Measurements from ENCODE around the gene NDUFB8.

Gene NDUFB8

DNA sequence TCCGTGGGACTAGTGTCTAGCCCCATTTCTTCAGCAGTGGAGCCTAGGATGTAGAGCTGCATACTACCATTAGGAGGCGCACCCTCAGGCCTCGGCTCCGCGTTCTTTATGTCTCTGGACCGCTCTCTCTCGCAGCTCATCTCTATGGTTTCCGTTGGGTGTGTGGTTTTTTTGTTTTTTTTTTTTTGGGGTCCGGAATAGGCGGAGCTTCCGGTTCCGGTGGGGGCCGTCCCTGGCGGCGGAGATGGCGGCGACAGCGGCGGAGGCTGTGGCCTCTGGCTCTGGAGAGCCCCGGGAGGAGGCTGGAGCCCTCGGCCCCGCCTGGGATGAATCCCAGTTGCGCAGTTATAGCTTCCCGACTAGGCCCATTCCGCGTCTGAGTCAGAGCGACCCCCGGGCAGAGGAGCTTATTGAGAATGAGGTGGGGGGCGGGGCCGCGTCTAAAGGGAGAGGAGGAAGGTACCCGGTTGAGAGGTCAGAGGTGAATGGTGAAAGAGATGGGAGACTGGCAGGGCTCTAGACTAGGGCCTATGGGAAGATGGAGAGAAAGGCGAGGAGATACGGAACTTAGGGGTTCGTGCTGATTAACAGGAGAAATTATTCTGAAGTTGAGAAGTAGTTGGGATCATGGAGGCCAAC, 6.2 kb upstream of the NDUFB8 start, which contains the start of gene HIF1AN:
TSS of gene HIF1AN (plus strand) at position 229 of the 639 bp plus-strand sequence. CDS start at position 245, 16 bp downstream.
- peak; percentile 89 for DNase-seq

GRCh38 chr10:100535338-100535714, 5.7 kb upstream of the NDUFB8 start:
- DNase-seq, result no peak

DNA sequence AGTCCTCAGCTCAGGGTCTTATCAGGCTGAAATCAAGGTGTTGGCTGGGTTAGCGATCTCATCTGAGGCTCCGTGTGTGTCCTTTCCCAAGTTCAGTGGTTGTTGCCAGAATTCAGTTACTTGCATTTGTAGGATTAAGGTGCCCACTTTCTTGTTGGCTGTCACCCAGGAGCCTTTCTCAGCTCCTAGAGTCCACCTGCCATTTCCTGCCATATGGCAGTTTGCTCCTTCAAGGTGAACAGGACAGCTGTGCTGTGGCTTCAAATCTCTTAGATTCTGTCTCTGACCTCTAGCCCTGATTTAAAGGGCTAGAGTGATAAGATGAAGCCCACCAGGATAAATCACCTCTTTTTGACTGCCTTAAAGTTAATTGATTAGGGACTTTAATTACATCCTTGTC, 5.1 kb upstream of the NDUFB8 start:
- DNase-seq, result no peak

GRCh38 chr10:100531761-100532160, 2.1 kb upstream of the NDUFB8 start:
- DNase-seq, result no peak

- DNase-seq, result no peak
Measured at GRCh38 chr10:100528921-100529474, 673 bp downstream of the NDUFB8 start.

DNA sequence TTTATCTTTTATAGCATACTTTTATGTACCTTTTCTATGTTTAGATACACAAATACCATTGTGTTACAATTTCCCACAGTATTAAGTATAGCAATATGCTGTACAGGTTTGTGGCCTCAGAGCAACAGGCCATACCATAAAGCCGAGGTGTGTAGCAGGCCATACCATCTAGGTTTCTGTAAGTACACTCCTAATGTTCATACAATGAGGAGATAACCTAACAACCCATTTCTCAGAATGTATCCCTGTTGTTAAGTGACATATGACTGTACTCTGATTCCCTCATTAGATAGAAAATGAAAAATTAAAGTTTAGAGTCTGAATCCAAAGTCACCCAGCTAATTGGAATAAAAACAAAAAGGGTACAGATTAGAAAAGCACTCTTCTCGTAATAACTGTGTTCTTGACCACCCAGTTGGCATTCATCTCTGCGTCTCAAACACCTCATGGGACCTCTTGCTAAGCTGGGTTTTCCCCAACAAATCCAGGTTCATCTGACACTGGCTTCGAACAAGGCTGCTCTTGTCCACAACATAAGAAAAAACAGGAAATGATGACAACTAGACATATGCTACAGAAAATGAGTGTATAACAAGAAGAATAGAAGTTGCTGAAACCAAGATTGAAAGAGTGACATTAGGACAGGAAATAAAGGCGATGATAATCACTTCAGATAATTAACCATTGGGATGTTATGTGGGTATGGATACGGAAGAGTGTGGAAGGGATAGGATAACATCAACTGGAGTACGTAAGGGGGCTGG, 1.4 kb downstream of the NDUFB8 start:
- DNase-seq, result no peak

DNA sequence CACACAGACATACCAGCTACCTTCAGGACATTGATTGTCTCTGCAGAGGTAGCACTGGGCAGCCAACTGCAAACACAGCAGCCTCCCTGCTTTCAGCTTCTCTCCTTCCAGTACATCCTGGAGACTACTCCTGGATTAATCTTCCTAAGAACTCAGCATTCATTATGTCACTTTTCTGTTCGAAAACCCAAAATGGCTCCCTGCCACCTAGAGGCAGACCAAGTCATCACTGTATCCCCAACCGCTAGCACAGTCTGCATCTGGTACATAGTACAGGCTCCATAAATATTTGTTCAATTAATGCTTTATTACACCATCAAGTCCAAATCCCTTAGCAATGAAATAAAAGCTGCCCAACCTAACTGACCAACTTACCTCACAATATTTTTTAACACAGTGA, 5.0 kb downstream of the NDUFB8 start:
- DNase-seq, result no peak

- no peak for DNase-seq
Measured at GRCh38 chr10:100524206-100524605, 5.5 kb downstream of the NDUFB8 start.

- no peak for DNase-seq
Measured at GRCh38 chr10:100522945-100523344, 6.7 kb downstream of the NDUFB8 start.

- DNase-seq, result no peak
Measured at GRCh38 chr10:100522107-100522801, 7.4 kb downstream of the NDUFB8 start.

- DNase-seq, result no peak
Measured at GRCh38 chr10:100520811-100521210, 8.9 kb downstream of the NDUFB8 start.

- DNase-seq, result no peak
Measured at GRCh38 chr10:100519311-100520051, 10.2 kb downstream of the NDUFB8 start, which contains the start of gene SEC31B. TSS of gene SEC31B (minus strand) at chr10:100519861. CDS start at chr10:100516952, 2,909 bp downstream.

DNA sequence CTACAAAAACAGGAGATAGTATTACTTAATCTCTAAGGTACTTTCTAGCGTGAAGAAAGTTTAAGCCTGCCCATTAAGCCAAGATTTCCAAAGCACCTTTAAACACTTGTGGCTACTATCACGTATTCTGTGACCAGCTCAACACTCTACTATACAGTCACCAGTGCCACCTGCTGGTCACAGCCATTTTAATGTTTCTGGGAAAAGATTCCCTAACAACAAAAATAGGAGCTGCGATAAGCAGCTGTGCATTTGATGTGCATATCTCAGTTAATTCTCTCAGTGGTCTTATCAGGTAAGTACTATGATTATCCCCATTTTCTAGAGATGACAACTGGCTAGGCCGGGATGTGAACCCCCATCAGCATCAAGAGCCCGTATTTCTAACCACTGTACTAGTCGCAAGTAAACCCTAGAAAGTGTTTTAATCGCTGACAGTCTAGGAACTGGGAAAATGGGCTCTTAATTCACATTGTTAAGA, 10.9 kb downstream of the NDUFB8 start:
- DNase-seq, result peak; percentile 53

- no peak for DNase-seq
Measured at GRCh38 chr10:100516847-100517246, 12.8 kb downstream of the NDUFB8 start.

DNA sequence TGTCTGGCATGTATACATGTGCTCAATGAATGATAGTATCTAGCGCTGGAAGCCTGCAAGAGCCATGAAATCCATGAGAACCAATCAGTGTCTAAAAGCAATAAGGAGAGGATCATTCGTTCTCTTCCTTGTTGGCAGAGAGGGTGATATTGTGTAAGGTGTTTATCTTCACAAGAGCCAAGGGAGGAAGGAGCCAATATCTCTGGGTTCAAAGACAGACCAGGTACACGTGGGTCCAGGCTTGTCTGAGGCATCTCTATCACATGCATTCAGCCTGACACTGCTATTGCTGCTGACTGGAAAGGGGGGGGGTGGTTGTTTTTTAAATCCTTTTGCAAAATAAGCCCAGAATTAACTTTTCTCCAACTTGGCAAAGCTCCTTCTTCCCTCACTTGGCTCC, 14.1 kb downstream of the NDUFB8 start:
- DNase-seq, result no peak

- peak; percentile 68 for DNase-seq
Measured at GRCh38 chr10:100510533-100511308, 18.9 kb downstream of the NDUFB8 start.

GRCh38 chr10:100509241-100509840, 20.3 kb downstream of the NDUFB8 start:
- DNase-seq, result peak; percentile 42

DNA sequence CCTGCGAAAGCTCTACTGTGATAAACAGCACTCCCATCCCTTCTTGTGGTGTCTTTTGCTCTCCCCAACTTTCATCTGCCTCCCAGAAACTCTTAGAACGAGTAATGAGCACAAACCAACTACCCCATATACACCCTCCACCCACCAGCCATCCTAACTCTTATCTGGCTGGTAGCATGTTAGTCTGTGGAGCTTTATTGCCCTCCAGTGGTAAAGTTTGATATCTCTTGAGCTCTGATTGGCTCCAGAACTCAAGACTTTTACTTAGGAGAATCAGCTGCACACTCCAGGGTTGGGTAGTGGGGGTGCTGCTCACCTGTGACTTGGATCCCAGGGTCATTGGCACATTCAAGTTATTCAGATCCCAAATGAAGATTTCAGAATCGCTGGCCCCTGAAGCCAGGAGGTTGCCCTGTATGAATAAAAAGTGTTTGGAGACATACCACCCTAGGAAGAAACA, 20.9 kb downstream of the NDUFB8 start:
- peak; percentile 26 for DNase-seq

- no peak for DNase-seq
Measured at GRCh38 chr10:100508266-100508665, 21.4 kb downstream of the NDUFB8 start.

- DNase-seq, result no peak
Measured at GRCh38 chr10:100507357-100507732, 22.3 kb downstream of the NDUFB8 start.

All from activated gamma-delta T cell treated with Interleukin-2 at 50 U/mL for 16 hours (primary cell).